ENCODE data around the gene DNAH10. TPM values are rescaled to one million over a fixed set of nuclear protein-coding genes. Genes with fewer than 3 reads are reported as not detected.

The DNAH10 gene
- total RNA-seq, 1 experiment from 2014 or later: 0.17 TPM

DNA sequence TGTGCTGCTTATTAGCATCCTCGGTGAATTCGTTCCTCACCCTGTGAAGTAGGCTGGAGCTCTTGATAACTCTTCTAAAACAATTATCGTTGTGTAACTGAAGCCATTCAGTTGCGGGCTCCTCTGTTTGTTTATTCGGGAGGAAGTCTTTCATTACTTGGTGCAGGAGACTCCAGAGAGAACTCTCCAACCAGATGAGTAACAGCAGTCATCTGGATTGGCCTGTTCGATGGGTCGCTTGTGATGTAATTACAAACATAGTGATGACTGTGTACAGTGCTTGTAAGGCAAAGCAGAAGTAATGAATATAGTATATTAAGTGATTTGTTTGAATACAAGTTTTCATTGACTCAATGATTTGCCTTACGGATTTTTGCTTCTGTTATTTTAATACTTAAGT lies 39.1 kb upstream of the DNAH10 start:
- no peaks in the 10 kb centered on the region for H3K27me3 Mint-ChIP-seq (ENCODE audit: low read depth)

More for the DNA sequence above, 39.1 kb upstream of the DNAH10 start:
- Histone ChIP-seq H4K91ac (ENCODE audit: insufficient read length, low read depth, low read length) (no peak overlapping the region), H3K4ac (ENCODE audit: low read depth, low read length) (no peak overlapping the region), H2BK120ac (ENCODE audit: low read depth, low read length, poor library complexity, severe bottlenecking) (no peak overlapping the region), H4K5ac (ENCODE audit: insufficient read length, low read depth, low read length) (no peak overlapping the region), H2AK5ac (ENCODE audit: insufficient read length, low read length) (no peak overlapping the region), H2AFZ (ENCODE audit: low read length) (no peak overlapping the region), H4K20me1 (ENCODE audit: control insufficient read depth, insufficient read depth, insufficient read length) (no peaks in the 10 kb centered on the region), H2BK5ac (ENCODE audit: insufficient read length, low read length) (no peak overlapping the region), H2BK15ac (ENCODE audit: low read depth, low read length) (no peak overlapping the region), H3K4me2 (ENCODE audit: insufficient read depth, insufficient read length, low read length) (no peak overlapping the region), H2BK12ac (ENCODE audit: insufficient read length, low read depth, low read length) (no peak overlapping the region), H3K56ac (ENCODE audit: insufficient read length, low read depth, low read length) (no peak overlapping the region), H3K23ac (ENCODE audit: insufficient read length, low read depth, low read length) (no peak overlapping the region), H2BK20ac (ENCODE audit: low read depth, low read length, poor library complexity, severe bottlenecking) (no peak overlapping the region), H3K18ac (ENCODE audit: insufficient read length, low read depth, low read length) (no peak overlapping the region), H3K23me2 (ENCODE audit: insufficient read length, low read depth, low read length, poor library complexity, severe bottlenecking) (no peaks in the 10 kb centered on the region), H3K9me3 (ENCODE audit: control insufficient read depth, low read depth, low read length) (no peaks in the 10 kb centered on the region), H3K14ac (ENCODE audit: insufficient read depth, low read length) (no peak overlapping the region), H3K27me3 (ENCODE audit: insufficient read depth, low read length) (no peaks in the 10 kb centered on the region), H3T11ph (ENCODE audit: low read length) (no peak overlapping the region), H3K9ac (ENCODE audit: extremely low read depth, insufficient read length, low read length) (no peak overlapping the region), H3K4me1 (ENCODE audit: insufficient read depth, low read length) (no peaks in the 10 kb centered on the region), H3K27ac (ENCODE audit: insufficient read length, low read depth, low read length) (no peak overlapping the region), H3K79me1 (ENCODE audit: insufficient read depth, low read depth, low read length, poor library complexity, severe bottlenecking) (no peaks in the 10 kb centered on the region), H3K79me2 (ENCODE audit: insufficient read depth, low read length) (no peaks in the 10 kb centered on the region), H4K8ac (replicated peaks; ENCODE audit: insufficient read length, low read depth, low read length) (no peak overlapping the region)
- no peak for DNase-seq
- no peak overlapping the region for H3K27ac Mint-ChIP-seq
- no CpG with 5 or more reads among the region's 8 CpGs for WGBS (ENCODE audit: extremely low coverage, insufficient read length, low lambda C conversion rate)
- no peaks in the 10 kb centered on the region for H3K4me1 Mint-ChIP-seq
- no peak overlapping the region for H3K4me3 Mint-ChIP-seq
- H3K36me3 Mint-ChIP-seq (ENCODE audit: insufficient read depth in 1 of 3, low read depth in 3 of 3): peaks cover 20 to 76% (median 56%) of the 10 kb centered on the region in 3 experiments; a peak in 6 of 7 replicates
- TF ChIP-seq, protein P1, sequence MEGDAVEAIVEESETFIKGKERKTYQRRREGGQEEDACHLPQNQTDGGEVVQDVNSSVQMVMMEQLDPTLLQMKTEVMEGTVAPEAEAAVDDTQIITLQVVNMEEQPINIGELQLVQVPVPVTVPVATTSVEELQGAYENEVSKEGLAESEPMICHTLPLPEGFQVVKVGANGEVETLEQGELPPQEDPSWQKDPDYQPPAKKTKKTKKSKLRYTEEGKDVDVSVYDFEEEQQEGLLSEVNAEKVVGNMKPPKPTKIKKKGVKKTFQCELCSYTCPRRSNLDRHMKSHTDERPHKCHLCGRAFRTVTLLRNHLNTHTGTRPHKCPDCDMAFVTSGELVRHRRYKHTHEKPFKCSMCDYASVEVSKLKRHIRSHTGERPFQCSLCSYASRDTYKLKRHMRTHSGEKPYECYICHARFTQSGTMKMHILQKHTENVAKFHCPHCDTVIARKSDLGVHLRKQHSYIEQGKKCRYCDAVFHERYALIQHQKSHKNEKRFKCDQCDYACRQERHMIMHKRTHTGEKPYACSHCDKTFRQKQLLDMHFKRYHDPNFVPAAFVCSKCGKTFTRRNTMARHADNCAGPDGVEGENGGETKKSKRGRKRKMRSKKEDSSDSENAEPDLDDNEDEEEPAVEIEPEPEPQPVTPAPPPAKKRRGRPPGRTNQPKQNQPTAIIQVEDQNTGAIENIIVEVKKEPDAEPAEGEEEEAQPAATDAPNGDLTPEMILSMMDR (conservative IDR thresholded peaks at IDR 0.05): no peak
- H3K9me3 Mint-ChIP-seq: no peaks in the 10 kb centered on the region

Measured in H9 (cell line).